ENCODE measurements around the gene PRKCZ. TPM values are rescaled to one million over a fixed set of nuclear protein-coding genes. Genes with fewer than 3 reads are reported as not detected.

Gene PRKCZ
- total RNA-seq, 1 donor, result 0.72 TPM

- Histone ChIP-seq H3K79me2 (ENCODE audit: insufficient read depth, low read length) (no peaks in the 10 kb centered on the region), H3K4me1 (ENCODE audit: insufficient read depth, low read length) (no peaks in the 10 kb centered on the region), H2AFZ (ENCODE audit: low read length) (no peak overlapping the region), H3K4me3 (ENCODE audit: insufficient read depth, low read length) (no peak overlapping the region), H3K36me3 (ENCODE audit: insufficient read depth, low read length) (no peaks in the 10 kb centered on the region), H4K20me1 (ENCODE audit: insufficient read depth, low read length) (no peaks in the 10 kb centered on the region), H3K4me2 (ENCODE audit: insufficient read depth, low read length) (no peak overlapping the region), H3K27me3 (ENCODE audit: insufficient read depth, low read length) (peaks cover 7% of the 10 kb centered on the region), H3K9me3 (ENCODE audit: low read depth, low read length) (peaks cover 2% of the 10 kb centered on the region), H3K27ac (ENCODE audit: low read depth, low read length) (no peak overlapping the region)
- no peak for DNase-seq (ENCODE audit: insufficient read length, low spot score, missing footprints)
- TF ChIP-seq CTCF (IDR thresholded peaks at IDR 0.05; ENCODE audit: extremely low read depth, low read depth, low read length), result no peak
Measured at GRCh38 chr1:2073382-2074230, 23.4 kb downstream of the PRKCZ start.

- Histone ChIP-seq H3K4me3 (ENCODE audit: insufficient read depth, low read length) (no peak overlapping the region), H3K27me3 (ENCODE audit: insufficient read depth, low read length) (peaks cover 7% of the 10 kb centered on the region), H4K20me1 (ENCODE audit: insufficient read depth, low read length) (no peaks in the 10 kb centered on the region), H3K36me3 (ENCODE audit: insufficient read depth, low read length) (no peaks in the 10 kb centered on the region), H3K9me3 (ENCODE audit: low read depth, low read length) (peaks cover 2% of the 10 kb centered on the region), H2AFZ (ENCODE audit: low read length) (no peak overlapping the region), H3K4me1 (ENCODE audit: insufficient read depth, low read length) (no peaks in the 10 kb centered on the region), H3K27ac (ENCODE audit: low read depth, low read length) (no peak overlapping the region), H3K79me2 (ENCODE audit: insufficient read depth, low read length) (no peaks in the 10 kb centered on the region), H3K4me2 (ENCODE audit: insufficient read depth, low read length) (no peak overlapping the region)
- TF ChIP-seq CTCF (IDR thresholded peaks at IDR 0.05; ENCODE audit: extremely low read depth, low read depth, low read length), result no peak
- no peak for DNase-seq (ENCODE audit: insufficient read length, low spot score, missing footprints)
Measured at GRCh38 chr1:2074396-2074795, 24.2 kb downstream of the PRKCZ start.

GRCh38 chr1:2074944-2075740 lies 24.9 kb downstream of the PRKCZ start:
- Histone ChIP-seq H2AFZ (ENCODE audit: low read length) (no peak overlapping the region), H3K4me3 (ENCODE audit: insufficient read depth, low read length) (no peak overlapping the region), H3K4me1 (ENCODE audit: insufficient read depth, low read length) (no peaks in the 10 kb centered on the region), H4K20me1 (ENCODE audit: insufficient read depth, low read length) (no peaks in the 10 kb centered on the region), H3K27me3 (ENCODE audit: insufficient read depth, low read length) (peaks cover 7% of the 10 kb centered on the region), H3K27ac (ENCODE audit: low read depth, low read length) (no peak overlapping the region), H3K36me3 (ENCODE audit: insufficient read depth, low read length) (no peaks in the 10 kb centered on the region), H3K79me2 (ENCODE audit: insufficient read depth, low read length) (no peaks in the 10 kb centered on the region), H3K4me2 (ENCODE audit: insufficient read depth, low read length) (no peak overlapping the region), H3K9me3 (ENCODE audit: low read depth, low read length) (peaks cover 2% of the 10 kb centered on the region)
- TF ChIP-seq CTCF (IDR thresholded peaks at IDR 0.05; ENCODE audit: extremely low read depth, low read depth, low read length), result no peak
- no peak for DNase-seq (ENCODE audit: insufficient read length, low spot score, missing footprints)

- no peaks in the 10 kb centered on the region for H3K4me1 ChIP-seq (ENCODE audit: insufficient read depth, low read length)
- DNase-seq (ENCODE audit: insufficient read length, low spot score, missing footprints), result no peak
- no peak overlapping the region for H3K4me2 ChIP-seq (ENCODE audit: insufficient read depth, low read length)
- H3K79me2 ChIP-seq (ENCODE audit: insufficient read depth, low read length), result no peaks in the 10 kb centered on the region
- TF ChIP-seq CTCF (IDR thresholded peaks at IDR 0.05; ENCODE audit: extremely low read depth, low read depth, low read length), result no peak
- H4K20me1 ChIP-seq (ENCODE audit: insufficient read depth, low read length), result no peaks in the 10 kb centered on the region
- peaks cover 2% of the 10 kb centered on the region for H3K9me3 ChIP-seq (ENCODE audit: low read depth, low read length)
- H3K36me3 ChIP-seq (ENCODE audit: insufficient read depth, low read length), result no peaks in the 10 kb centered on the region
- no peak overlapping the region for H2AFZ ChIP-seq (ENCODE audit: low read length)
- H3K27ac ChIP-seq (ENCODE audit: low read depth, low read length), result no peak overlapping the region
- peaks cover 3% of the 10 kb centered on the region for H3K27me3 ChIP-seq (ENCODE audit: insufficient read depth, low read length)
- H3K4me3 ChIP-seq (ENCODE audit: insufficient read depth, low read length), result no peak overlapping the region
Measured at GRCh38 chr1:2076826-2077225, 26.6 kb downstream of the PRKCZ start.

Data from osteoblast (primary cell).